BLaER1 treated with 17β-estradiol and CSF1 and Interleukin-3, amounts not matched to agents 10 nM and 100 nM (cell line): ENCODE data around the gene UBAC1.
A peak's percentile ranks its signal among the peaks of the same experiment; 100 is the strongest.

Experiments used
- H3K27ac ChIP-seq, 11 experiments: shearing (Covaris generic); formaldehyde crosslinking; 2 replicates each; pipeline ENCODE4 v1.8.1; 2022
- H3K27me3 ChIP-seq, 11 experiments: shearing (Covaris generic); formaldehyde crosslinking; 2 replicates each; pipeline ENCODE4 v1.8.1; 2022
- H3K36me3 ChIP-seq, 11 experiments: shearing (Covaris generic); formaldehyde crosslinking; 2 replicates each; pipeline ENCODE4 v1.8.1; 2022
- H3K4me1 ChIP-seq, 10 experiments: shearing (Covaris generic); formaldehyde crosslinking; 2 replicates each; pipeline ENCODE4 v1.8.1; 2022
- H3K4me2 ChIP-seq, 11 experiments: shearing (Covaris generic); formaldehyde crosslinking; 2 replicates each; pipeline ENCODE4 v1.8.1; 2022
- H3K4me3 ChIP-seq, 10 experiments: shearing (Covaris generic); formaldehyde crosslinking; 2 replicates each; pipeline ENCODE4 v1.8.1; 2022
- H3K9ac ChIP-seq, 11 experiments: shearing (Covaris generic); formaldehyde crosslinking; 2 replicates each; pipeline ENCODE4 v1.8.1; 2022
- H3K9me3 ChIP-seq, 11 experiments: shearing (Covaris generic); formaldehyde crosslinking; replicated peaks in 1 of 11; 2 replicates each; pipeline ENCODE4 v1.8.1; 2022
- H4K20me1 ChIP-seq, 11 experiments: shearing (Covaris generic); formaldehyde crosslinking; 2 replicates each; pipeline ENCODE4 v1.8.1; 2022
- Cebpa-rat ChIP-seq, 11 experiments: shearing (Covaris generic); IDR thresholded peaks; 2 replicates each; pipeline ENCODE4 v1.8.1; 2022

Gene UBAC1

DNA sequence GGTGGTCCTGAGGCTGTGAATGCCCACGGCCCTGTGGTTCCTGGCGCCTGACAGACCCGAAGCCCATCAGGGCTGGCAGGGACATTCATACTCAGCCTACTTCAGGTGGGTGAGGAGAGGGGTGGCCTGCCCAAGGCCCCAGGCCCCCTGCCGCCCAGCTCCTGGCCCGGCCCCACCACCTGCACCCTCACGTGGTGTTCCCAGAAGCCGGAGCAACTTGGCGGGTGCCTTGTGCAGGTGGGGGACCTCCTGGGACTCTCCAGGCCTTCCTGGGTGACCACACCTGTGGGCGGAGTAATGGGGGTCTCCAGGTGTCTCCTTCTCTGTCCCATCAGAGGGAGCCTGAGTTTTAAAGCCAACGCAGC lies 36.8 kb upstream of the UBAC1 start:
- Histone ChIP-seq H3K9ac (peak overlapping the region in 5 of 11 experiments; percentile 10 to 27 (median 15); a peak in 4 of 22 replicates), H3K36me3 (no peaks in the 10 kb centered on the region), H3K4me3 (no peak overlapping the region), H3K27ac (peak overlapping the region in 5 of 11 experiments; percentile 5 to 96 (median 34); a peak in 5 of 22 replicates), H3K4me1 (peaks cover 44 to 87% (median 79%) of the 10 kb centered on the region in 10 experiments), H3K9me3 (no peaks in the 10 kb centered on the region), H3K4me2 (peak overlapping the region in 9 of 11 experiments; percentile 9 to 100 (median 54); a peak in 13 of 22 replicates), H4K20me1 (peaks cover 0 to 10% (median 0%) of the 10 kb centered on the region in 11 experiments; a peak in 2 of 22 replicates), H3K27me3 (no peaks in the 10 kb centered on the region)
- TF ChIP-seq Cebpa-rat (IDR thresholded peaks at IDR 0.05), result no peak

DNA sequence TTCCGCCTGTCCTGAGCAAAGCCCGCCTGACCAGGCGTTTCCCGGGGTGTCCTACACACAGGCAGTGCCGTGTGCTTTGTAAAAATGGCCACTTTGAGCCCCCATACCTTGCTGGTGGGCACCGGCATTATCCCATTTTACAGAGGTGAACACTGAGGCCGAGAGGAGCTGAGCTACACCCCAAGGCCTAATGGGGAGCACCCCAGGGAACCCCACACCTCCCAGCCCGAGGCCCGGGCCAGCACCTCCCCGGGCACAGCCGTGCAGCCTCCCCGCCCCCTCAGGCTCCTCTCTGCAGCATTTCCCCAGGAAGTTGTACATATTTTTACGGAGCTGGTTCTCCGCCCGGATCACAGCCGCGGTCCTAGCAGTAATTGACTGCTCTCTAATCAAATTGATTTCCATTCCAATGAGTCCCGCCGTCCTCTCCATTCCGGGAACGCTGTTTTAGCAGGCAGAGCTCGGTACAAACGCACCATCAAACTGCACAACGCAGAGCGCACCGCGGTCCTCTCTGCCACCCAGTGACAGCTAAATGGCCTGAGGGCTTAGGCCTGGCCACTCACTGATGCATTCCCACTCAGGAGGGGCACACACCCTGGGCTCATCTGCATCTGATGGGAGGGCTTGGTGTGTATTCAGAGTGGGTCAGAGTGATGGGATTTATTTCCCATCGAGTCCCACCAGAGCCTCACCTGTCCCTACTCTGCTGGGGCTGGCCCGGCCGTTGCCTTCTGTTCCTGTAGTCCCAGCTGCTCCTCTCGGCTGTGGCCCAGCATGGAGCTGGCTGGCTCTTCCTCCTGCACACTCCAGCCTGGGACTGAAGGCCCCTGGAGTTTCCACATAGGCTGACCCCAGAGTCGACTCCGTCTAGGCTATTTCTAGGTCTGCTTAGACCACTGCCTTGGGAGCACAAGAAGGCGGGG lies 36.2 kb upstream of the UBAC1 start:
- no peak for TF ChIP-seq Cebpa-rat (IDR thresholded peaks at IDR 0.05)
- no peaks in the 10 kb centered on the region for H3K36me3 ChIP-seq
- peak overlapping the region in 8 of 11 experiments; percentile 8 to 36 (median 16); a peak in 7 of 22 replicates for H3K9ac ChIP-seq
- H3K4me1 ChIP-seq, result peaks cover 49 to 85% (median 79%) of the 10 kb centered on the region in 10 experiments
- no peaks in the 10 kb centered on the region for H3K27me3 ChIP-seq
- peaks cover 0 to 4% (median 0%) of the 10 kb centered on the region in 11 experiments; a peak in 1 of 22 replicates for H4K20me1 ChIP-seq
- H3K4me2 ChIP-seq, result peak overlapping the region; percentile 9 to 100 (median 54); a peak in 20 of 22 replicates
- H3K4me3 ChIP-seq, result no peak overlapping the region
- H3K9me3 ChIP-seq, result no peaks in the 10 kb centered on the region
- peak overlapping the region in 7 of 11 experiments; percentile 3 to 96 (median 32); a peak in 9 of 22 replicates for H3K27ac ChIP-seq

DNA sequence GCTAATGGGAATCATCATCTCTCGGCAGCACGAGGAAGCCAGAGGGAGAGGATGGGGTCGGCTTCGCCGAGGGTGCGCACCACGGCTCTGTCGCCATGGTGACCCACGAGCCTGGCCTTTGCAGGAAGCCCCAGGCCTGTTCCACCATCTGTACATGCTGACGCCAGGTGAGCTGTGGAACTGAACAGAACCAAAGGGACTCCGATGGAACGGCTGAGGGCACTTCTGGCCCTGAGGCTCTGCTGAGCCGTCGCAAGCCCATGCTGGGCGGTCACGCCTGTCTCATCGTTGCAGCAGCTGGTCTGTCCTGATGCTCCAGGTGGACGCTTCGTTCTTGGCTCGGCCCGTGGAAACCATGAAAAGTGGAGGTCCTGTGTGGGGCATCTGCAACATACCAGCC lies 34.6 kb upstream of the UBAC1 start:
- no peaks in the 10 kb centered on the region for H4K20me1 ChIP-seq
- H3K27ac ChIP-seq, result peak overlapping the region in 7 of 11 experiments; percentile 18 to 99 (median 94); a peak in 5 of 22 replicates
- no peak overlapping the region for H3K4me3 ChIP-seq
- H3K4me2 ChIP-seq, result peak overlapping the region in 7 of 11 experiments; percentile 94 to 100 (median 98); a peak in 9 of 22 replicates
- H3K9ac ChIP-seq, result no peak overlapping the region; a peak in 2 of 22 replicates
- TF ChIP-seq Cebpa-rat (IDR thresholded peaks at IDR 0.05), result no peak
- no peaks in the 10 kb centered on the region for H3K9me3 ChIP-seq
- H3K36me3 ChIP-seq, result no peaks in the 10 kb centered on the region
- H3K27me3 ChIP-seq, result no peaks in the 10 kb centered on the region
- peaks cover 64 to 85% (median 80%) of the 10 kb centered on the region in 10 experiments for H3K4me1 ChIP-seq

DNA sequence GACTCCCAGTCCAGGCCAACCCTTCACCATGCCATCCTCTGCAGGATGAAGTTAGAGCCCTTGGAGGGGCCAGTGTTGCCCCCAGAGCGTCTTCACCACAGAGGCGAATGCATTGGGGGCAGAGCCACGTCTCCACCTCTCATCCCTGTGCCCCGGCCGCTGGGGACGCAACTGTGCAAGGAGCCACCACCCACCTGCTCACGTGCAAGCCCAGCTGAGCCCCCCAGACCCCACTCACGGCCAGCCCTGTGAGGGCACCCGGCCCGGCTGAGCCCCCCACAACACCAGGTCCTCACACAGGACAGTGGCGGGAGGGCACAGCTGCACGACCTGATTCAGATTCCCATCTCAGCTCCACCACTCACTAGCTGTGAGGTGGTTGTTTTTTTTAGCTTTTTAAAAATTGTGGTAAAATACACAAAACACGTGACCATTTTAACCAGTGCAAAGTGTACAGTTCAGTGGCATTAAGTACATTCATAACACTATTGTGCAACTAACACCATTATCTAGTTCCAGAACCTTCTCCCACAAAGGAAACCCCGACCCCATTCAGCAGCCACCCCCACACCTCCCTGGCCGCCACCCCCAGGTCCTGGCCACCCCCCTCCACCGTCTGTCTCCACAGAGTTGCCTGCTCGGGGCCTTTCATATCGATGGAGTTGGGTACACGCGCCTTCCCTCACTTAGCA lies 33.5 kb upstream of the UBAC1 start:
- H3K4me2 ChIP-seq, result peak overlapping the region; percentile 94 to 100 (median 99)

DNA sequence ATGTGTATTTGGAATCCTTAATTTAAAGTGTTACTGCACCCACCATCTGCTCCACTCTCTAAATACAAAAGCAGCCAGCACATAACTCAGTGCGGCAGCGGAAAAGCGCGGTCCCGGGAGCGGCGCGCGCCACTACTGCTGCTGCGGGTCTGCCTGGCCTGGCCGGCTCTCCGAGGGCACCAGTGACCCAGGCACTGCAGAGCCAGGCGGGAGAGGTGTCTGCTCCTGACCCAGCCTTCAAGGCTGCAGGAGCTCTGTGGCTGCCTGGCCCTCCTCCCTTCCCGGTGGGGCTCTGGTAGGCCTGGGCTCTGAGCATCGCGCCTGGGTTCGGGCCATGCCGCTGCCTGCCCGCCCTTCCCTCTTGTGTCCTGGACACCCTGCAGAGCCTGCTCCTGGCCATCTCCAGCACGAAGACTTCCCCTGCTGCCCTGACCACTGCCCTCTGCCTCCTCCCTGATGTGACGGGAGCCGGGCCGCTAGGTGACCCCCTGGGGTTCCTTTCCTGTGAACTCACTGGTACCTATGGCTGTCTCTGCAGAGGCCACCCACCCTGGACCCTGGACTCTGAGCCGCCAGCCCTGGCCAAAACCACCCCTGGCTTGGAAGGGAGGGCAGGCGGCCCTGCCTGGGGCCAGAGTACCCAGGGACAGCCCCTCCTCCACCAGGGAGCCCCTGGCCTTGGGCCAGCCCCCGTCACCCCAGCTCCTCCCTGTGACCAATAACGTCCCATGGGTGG lies 32.8 kb upstream of the UBAC1 start:
- Histone ChIP-seq H3K4me2 (peak overlapping the region; percentile 94 to 100 (median 99)), H3K9me3 (no peaks in the 10 kb centered on the region), H3K27ac (peak overlapping the region; percentile 93 to 99 (median 95); a peak in 21 of 22 replicates), H3K9ac (peak overlapping the region; percentile 84 to 95 (median 90); a peak in 20 of 22 replicates), H3K4me1 (peaks cover 73 to 98% (median 95%) of the 10 kb centered on the region in 10 experiments), H3K36me3 (no peaks in the 10 kb centered on the region), H3K27me3 (no peaks in the 10 kb centered on the region), H3K4me3 (peak overlapping the region in 3 of 10 experiments; percentile 13 to 85 (median 77); a peak in 6 of 20 replicates), H4K20me1 (0 out of 22 replicates have a peak, but pooled peaks cover 0 to 4% (median 0%) of the 10 kb centered on the region in 11 experiments)
- no peak for TF ChIP-seq Cebpa-rat (IDR thresholded peaks at IDR 0.05)

More for the DNA sequence above, 33.5 kb upstream of the UBAC1 start:
- TF ChIP-seq Cebpa-rat (IDR thresholded peaks at IDR 0.05), result peak in 3 of 11 experiments; percentile 32 to 56 (median 37); a peak in 2 of 22 replicates
- Histone ChIP-seq H4K20me1 (0 out of 22 replicates have a peak, but pooled peaks cover 0 to 4% (median 0%) of the 10 kb centered on the region in 11 experiments), H3K4me1 (peaks cover 73 to 94% (median 89%) of the 10 kb centered on the region in 10 experiments), H3K27me3 (no peaks in the 10 kb centered on the region), H3K27ac (peak overlapping the region in 10 of 11 experiments; percentile 93 to 99 (median 96); a peak in 20 of 22 replicates), H3K9ac (peak overlapping the region in 10 of 11 experiments; percentile 8 to 95 (median 88); a peak in 17 of 22 replicates), H3K4me3 (peak overlapping the region in 2 of 10 experiments; percentile 18 to 85; a peak in 3 of 20 replicates), H3K9me3 (no peaks in the 10 kb centered on the region), H3K36me3 (no peaks in the 10 kb centered on the region)

DNA sequence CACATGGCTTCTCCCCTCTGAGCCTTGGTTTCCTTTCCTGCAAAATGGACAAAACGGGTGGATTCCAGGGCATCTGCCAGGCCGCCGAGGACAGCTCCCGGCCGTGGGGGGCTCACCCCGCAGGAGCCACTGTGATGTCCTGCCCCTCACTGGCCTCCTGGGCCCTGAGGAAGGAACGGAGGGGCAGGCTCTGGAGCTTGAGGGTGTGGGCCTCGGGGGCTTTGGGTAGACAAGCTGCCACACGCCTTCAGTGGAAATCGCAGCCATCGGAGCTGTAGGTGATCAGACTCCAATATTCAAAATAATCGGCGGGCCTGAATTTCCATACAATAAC lies 32.2 kb upstream of the UBAC1 start:
- no peaks in the 10 kb centered on the region for H3K27me3 ChIP-seq
- H3K4me1 ChIP-seq, result peaks cover 73 to 98% (median 96%) of the 10 kb centered on the region in 10 experiments
- H3K4me2 ChIP-seq, result peak overlapping the region; percentile 94 to 100 (median 99)
- peak overlapping the region; percentile 52 to 85 (median 65); a peak in 16 of 20 replicates for H3K4me3 ChIP-seq
- H4K20me1 ChIP-seq, result 0 out of 22 replicates have a peak, but pooled peaks cover 0 to 4% (median 0%) of the 10 kb centered on the region in 11 experiments
- peak overlapping the region; percentile 84 to 95 (median 90) for H3K9ac ChIP-seq
- H3K36me3 ChIP-seq, result no peaks in the 10 kb centered on the region
- no peak for TF ChIP-seq Cebpa-rat (IDR thresholded peaks at IDR 0.05)
- H3K27ac ChIP-seq, result peak overlapping the region; percentile 93 to 99 (median 95)
- H3K9me3 ChIP-seq, result no peaks in the 10 kb centered on the region

DNA sequence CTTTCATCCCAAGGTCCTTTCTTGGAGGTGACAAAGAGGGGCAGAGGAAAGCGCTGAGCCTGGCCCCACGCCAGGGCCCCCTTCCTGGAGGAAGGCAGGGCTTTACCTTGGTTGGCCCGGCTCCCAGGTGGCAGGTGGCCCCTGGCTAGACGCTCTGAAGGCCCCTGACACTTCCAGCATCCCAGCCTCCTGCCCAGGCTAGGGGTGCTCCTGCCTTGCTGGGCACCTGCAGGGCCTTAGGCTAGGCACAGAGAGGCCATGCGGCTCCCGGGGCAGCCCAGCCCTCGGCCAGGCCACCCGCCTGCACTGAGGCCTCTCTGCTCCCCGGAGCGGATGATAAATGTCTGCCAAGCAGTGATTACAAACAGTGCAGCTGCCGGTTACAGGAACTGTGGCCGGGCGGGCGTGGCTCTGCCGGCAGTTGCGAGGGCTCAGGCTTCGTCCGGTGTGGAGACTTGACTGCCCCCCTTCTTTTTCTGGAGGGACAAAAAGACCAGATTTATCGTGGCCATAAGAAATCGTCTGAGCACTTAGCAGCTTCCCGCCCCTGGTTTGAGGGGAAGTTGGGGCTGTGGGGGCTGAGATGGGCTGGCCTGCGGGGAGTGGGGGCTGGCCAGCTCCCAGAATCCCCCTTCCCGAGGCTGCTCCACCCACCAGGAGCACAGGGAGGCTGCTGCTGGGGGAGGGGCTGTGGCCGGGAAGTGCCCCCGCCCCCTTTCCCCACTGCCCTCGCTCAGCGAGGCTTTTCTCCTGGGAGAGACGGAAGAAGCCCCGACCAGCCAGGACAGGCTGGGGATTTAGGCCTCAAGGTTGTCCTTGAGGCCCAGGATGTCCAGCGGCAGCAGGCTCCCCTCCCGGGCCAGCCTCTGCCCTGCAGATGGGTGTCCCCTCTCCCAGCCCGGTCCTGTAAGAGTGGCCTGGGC lies 31.6 kb upstream of the UBAC1 start:
- no peaks in the 10 kb centered on the region for H3K27me3 ChIP-seq
- peak overlapping the region; percentile 84 to 95 (median 90) for H3K9ac ChIP-seq
- H3K4me3 ChIP-seq, result peak overlapping the region; percentile 52 to 85 (median 65)
- peaks cover 72 to 98% (median 96%) of the 10 kb centered on the region in 10 experiments for H3K4me1 ChIP-seq
- H3K9me3 ChIP-seq, result no peaks in the 10 kb centered on the region
- TF ChIP-seq Cebpa-rat (IDR thresholded peaks at IDR 0.05), result peak in 5 of 11 experiments; percentile 17 to 73 (median 47); a peak in 6 of 22 replicates
- H3K4me2 ChIP-seq, result peak overlapping the region; percentile 94 to 100 (median 99)
- no peaks in the 10 kb centered on the region for H3K36me3 ChIP-seq
- peak overlapping the region; percentile 93 to 99 (median 95) for H3K27ac ChIP-seq
- peaks cover 0 to 4% (median 0%) of the 10 kb centered on the region in 11 experiments; a peak in 2 of 22 replicates for H4K20me1 ChIP-seq
